Esophagus muscularis mucosa (tissue), 4 donors: ENCODE results near the gene CTNNA2. TPM values are rescaled to one million over a fixed set of nuclear protein-coding genes. Genes with fewer than 3 reads are reported as not detected.

Experiments
- DNase-seq: peaks from one replicate; pipeline ENCODE4 v3.0.0-alpha.2; 2017; ENCODE audit errors: extremely low spot score
- H3K27ac ChIP-seq, 4 donors: fragments of 200-600 bp; sonication (generic); replicated peaks in 1 of 4; 1 replicate in 3 of 4; 2 replicates in 1 of 4; pipeline ENCODE4 v1.5.1; 2016 to 2019; ENCODE audit warnings: mild to moderate bottlenecking in 1 of 4
- H3K27me3 ChIP-seq, 4 donors: fragments of 200-600 bp; sonication (generic); one replicate each; pipeline versions ENCODE4 v1.5.1 to v1.6.0; 2016 to 2019
- H3K36me3 ChIP-seq, 4 donors: fragments of 200-600 bp; sonication (generic); one replicate each; pipeline ENCODE4 v1.5.1; 2016 to 2019
- H3K4me1 ChIP-seq, 4 donors: fragments of 200-600 bp; sonication (generic); one replicate each; pipeline ENCODE4 v1.5.1; 2016 to 2019
- H3K4me3 ChIP-seq, 4 donors: fragments of 200-600 bp; sonication (generic); 1 replicate in 2 of 4; 2 replicates in 2 of 4; pipeline ENCODE4 v1.5.1; 2016 to 2019; ENCODE audit warnings: mild to moderate bottlenecking in 4 of 4, moderate library complexity in 1 of 4
- H3K9me3 ChIP-seq, 4 donors: fragments of 200-600 bp; sonication (generic); 1 replicate in 3 of 4; 2 replicates in 1 of 4; pipeline ENCODE4 v1.5.1; 2016 to 2019
- CTCF ChIP-seq, 3 experiments: fragments of 200-600 bp in 2 of 3; fragments of 450-650 bp in 1 of 3; sonication (generic) in 2 of 3; IDR thresholded peaks; one replicate each; pipeline ENCODE4 v1.5.1; 2017 to 2019; ENCODE audit warnings: antibody characterized with exemption in 3 of 3, mild to moderate bottlenecking in 2 of 3, moderate library complexity in 1 of 3
- EP300 ChIP-seq: sonication (generic); formaldehyde crosslinking; IDR thresholded peaks from one replicate; pipeline ENCODE4 v1.6.1; 2017; ENCODE audit warnings: antibody characterized with exemption
- POLR2A ChIP-seq: fragments of 450-650 bp; IDR thresholded peaks from one replicate; pipeline ENCODE4 v1.6.1; 2017; ENCODE audit warnings: antibody characterized with exemption, moderate library complexity, mild to moderate bottlenecking, low read depth
- POLR2AphosphoS5 ChIP-seq, 2 donors: sonication (generic); formaldehyde crosslinking; IDR thresholded peaks; one replicate each; pipeline ENCODE4 v1.6.1; 2017; ENCODE audit warnings: antibody characterized with exemption in 2 of 2
- WGBS: methylation state at CpG from one replicate; pipeline ENCODE4 v1.1.5; 2018; 5-methylcytosine and 5-hydroxymethylcytosine counted together
- intact Hi-C: fragments of 100-400 bp; cut with DNase I; formaldehyde crosslinking; loops from one replicate; pipeline ENCODE4 v1.15.1; 2023
- total RNA-seq, 4 donors: library from RNA; depleted of rRNA; stranded (reverse); fragments of >200 nt; gene quantifications; one replicate each; pipeline versions ENCODE4 v1.1.0 to v1.2.1, GENCODE V29; 2016

The CTNNA2 gene
- total RNA-seq, 4 donors from 2014 or later: 0.42 to 2.5 (median 1.1) TPM

DNA sequence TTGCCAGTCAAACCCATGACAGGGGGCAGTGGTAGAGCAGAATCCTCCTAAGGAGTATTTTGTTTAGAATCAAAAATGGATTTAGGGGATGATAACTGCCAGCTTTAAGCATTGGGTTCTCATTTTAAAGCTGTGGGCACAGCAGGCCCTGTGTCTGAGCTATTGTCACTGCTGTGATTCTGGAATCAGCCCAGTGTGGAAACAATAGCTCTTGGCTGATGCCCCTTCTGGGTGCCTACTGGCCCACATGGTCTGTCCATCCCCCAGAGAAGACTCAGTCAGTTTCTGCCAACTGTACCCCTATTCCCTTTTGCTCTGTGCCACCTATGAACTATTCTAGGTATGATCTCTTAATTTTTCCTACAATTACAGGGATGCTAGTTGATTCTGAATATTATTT is 883.4 kb downstream of the CTNNA2 start:
- intact Hi-C loops: no loop called here
- H3K27ac ChIP-seq: no peak overlapping the region
- no peaks in the 10 kb centered on the region for H3K9me3 ChIP-seq
- H3K27me3 ChIP-seq: no peaks in the 10 kb centered on the region
- H3K4me1 ChIP-seq: peaks cover 0 to 5% (median 0%) of the 10 kb centered on the region in 4 donors
- H3K4me3 ChIP-seq: no peak overlapping the region
- TF ChIP-seq POLR2A (no peak), CTCF (IDR thresholded peaks at IDR 0.05) (no peak), EP300 (no peak), POLR2AphosphoS5 (IDR thresholded peaks at IDR 0.05) (no peak)
- H3K36me3 ChIP-seq: no peaks in the 10 kb centered on the region
- DNase-seq: no peak

- WGBS: 59% methylated on average over 4 of the region's 4 CpGs
- Histone ChIP-seq H3K27me3 (no peaks in the 10 kb centered on the region), H3K36me3 (no peaks in the 10 kb centered on the region), H3K9me3 (no peaks in the 10 kb centered on the region), H3K4me1 (no peaks in the 10 kb centered on the region), H3K4me3 (no peak overlapping the region), H3K27ac (no peak overlapping the region)
- intact Hi-C loops: no loop called here
- TF ChIP-seq EP300 (no peak), POLR2AphosphoS5 (IDR thresholded peaks at IDR 0.05) (no peak), POLR2A (no peak), CTCF (IDR thresholded peaks at IDR 0.05) (no peak)
- no peak for DNase-seq
Measured at GRCh38 chr2:80403081-80403480, 890.2 kb downstream of the CTNNA2 start.

DNA sequence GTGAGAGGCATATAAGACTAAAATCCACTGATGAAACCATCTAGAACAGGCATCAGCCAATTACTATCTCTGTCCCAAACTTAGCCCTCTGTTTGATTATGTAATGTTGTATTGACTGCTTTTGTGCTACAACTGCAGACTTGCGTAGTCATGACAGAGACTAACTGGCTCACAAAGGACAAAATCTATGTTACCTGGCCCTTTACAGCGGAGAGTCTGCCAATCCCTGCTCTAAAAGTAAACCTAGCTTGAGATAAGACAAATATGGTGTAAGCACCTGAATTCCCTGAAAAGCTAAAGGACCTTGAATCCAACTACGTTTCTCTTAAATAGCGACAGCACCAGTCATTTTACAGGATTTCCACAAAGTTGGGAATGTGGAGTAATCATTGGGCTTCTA is 894.5 kb downstream of the CTNNA2 start:
- no peak for DNase-seq
- H3K4me3 ChIP-seq: no peak overlapping the region
- no peaks in the 10 kb centered on the region for H3K9me3 ChIP-seq
- H3K4me1 ChIP-seq: no peaks in the 10 kb centered on the region
- WGBS: 84% methylated on average over 4 of the region's 4 CpGs
- no peak overlapping the region for H3K27ac ChIP-seq
- H3K27me3 ChIP-seq: no peaks in the 10 kb centered on the region
- no peaks in the 10 kb centered on the region for H3K36me3 ChIP-seq
- no peak for TF ChIP-seq POLR2AphosphoS5 (IDR thresholded peaks at IDR 0.05)
- no peak for TF ChIP-seq POLR2A
- TF ChIP-seq EP300: no peak
- TF ChIP-seq CTCF (IDR thresholded peaks at IDR 0.05): no peak
- intact Hi-C loops: no loop called here

- DNase-seq: no peak
- Histone ChIP-seq H3K4me1 (no peaks in the 10 kb centered on the region), H3K27me3 (no peaks in the 10 kb centered on the region), H3K9me3 (no peaks in the 10 kb centered on the region), H3K27ac (no peak overlapping the region), H3K4me3 (no peak overlapping the region), H3K36me3 (no peaks in the 10 kb centered on the region)
- intact Hi-C loops: no loop called here
- TF ChIP-seq EP300: no peak
- WGBS: 59% methylated on average over 3 of the region's 3 CpGs
Measured at GRCh38 chr2:80410346-80410745, 897.5 kb downstream of the CTNNA2 start.

DNA sequence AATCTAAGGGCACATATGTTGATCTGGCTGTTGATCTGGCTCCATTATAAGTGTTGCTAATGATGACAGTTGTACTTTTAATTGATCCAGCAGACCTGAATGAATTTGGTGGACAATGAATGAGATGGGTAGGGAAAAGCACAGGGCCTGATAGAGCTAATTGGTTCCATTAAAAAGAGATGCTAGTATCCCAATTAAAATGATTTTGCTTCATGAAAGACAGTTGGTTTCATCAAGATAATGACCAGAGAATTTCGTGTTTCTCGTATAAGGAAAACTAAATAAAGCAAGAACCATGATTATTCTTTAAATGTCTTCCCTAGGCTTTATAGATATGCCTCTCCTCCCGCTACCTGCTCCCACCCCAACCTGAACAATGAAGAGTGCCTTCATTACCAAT is 900.3 kb downstream of the CTNNA2 start:
- H3K9me3 ChIP-seq: peaks cover 0 to 7% (median 1%) of the 10 kb centered on the region in 4 donors
- WGBS: 90% methylated on average over 3 of the region's 3 CpGs
- H3K4me3 ChIP-seq: no peak overlapping the region
- intact Hi-C loops: no loop called here
- H3K27me3 ChIP-seq: no peaks in the 10 kb centered on the region
- H3K4me1 ChIP-seq: no peaks in the 10 kb centered on the region
- DNase-seq: no peak
- H3K27ac ChIP-seq: no peak overlapping the region
- TF ChIP-seq EP300 (no peak), CTCF (IDR thresholded peaks at IDR 0.05) (no peak)
- H3K36me3 ChIP-seq: no peaks in the 10 kb centered on the region
